CD4-positive, alpha-beta T cell treated with Interleukin-2 at 100 ng/mL for 4 hours (primary cell): Measurements from ENCODE around the gene AGBL1.

Experiments used
- DNase-seq: peaks from one replicate; pipeline ENCODE4 v3.0.0-alpha.2; 2020; ENCODE audit warnings: low spot score

Gene AGBL1

GRCh38 chr15:86714241-86714640 is 634.6 kb downstream of the AGBL1 start:
- DNase-seq = no peak

GRCh38 chr15:86725628-86726027 is 646.0 kb downstream of the AGBL1 start:
- DNase-seq = no peak

GRCh38 chr15:86735247-86736040 is 655.8 kb downstream of the AGBL1 start:
- DNase-seq = no peak

- no peak for DNase-seq
These were observed 662.2 kb downstream of the AGBL1 start for GRCh38 chr15:86741917-86742316.

GRCh38 chr15:86743283-86743903 is 663.7 kb downstream of the AGBL1 start:
- DNase-seq = peak; percentile 53

- no peak for DNase-seq
These were observed 664.6 kb downstream of the AGBL1 start for GRCh38 chr15:86744198-86744780.

- DNase-seq = no peak
These were observed 671.4 kb downstream of the AGBL1 start for GRCh38 chr15:86751116-86751515.

GRCh38 chr15:86754846-86755245 is 675.2 kb downstream of the AGBL1 start:
- no peak for DNase-seq

- no peak for DNase-seq
These were observed 677.0 kb downstream of the AGBL1 start for GRCh38 chr15:86756688-86757087.

GRCh38 chr15:86759800-86760523 is 680.3 kb downstream of the AGBL1 start:
- no peak for DNase-seq

GRCh38 chr15:86762874-86763273 is 683.2 kb downstream of the AGBL1 start:
- no peak for DNase-seq

- DNase-seq = no peak
These were observed 684.4 kb downstream of the AGBL1 start for GRCh38 chr15:86764021-86764420.

GRCh38 chr15:86765281-86765680 is 685.6 kb downstream of the AGBL1 start:
- no peak for DNase-seq

- no peak for DNase-seq
These were observed 692.8 kb downstream of the AGBL1 start for GRCh38 chr15:86772369-86773059.

- DNase-seq = no peak
These were observed 694.1 kb downstream of the AGBL1 start for GRCh38 chr15:86773736-86774135.

- DNase-seq = no peak
These were observed 696.5 kb downstream of the AGBL1 start for GRCh38 chr15:86776145-86776544.

- DNase-seq = no peak
These were observed 716.9 kb downstream of the AGBL1 start for GRCh38 chr15:86796521-86796920.

- no peak for DNase-seq
These were observed 717.5 kb downstream of the AGBL1 start for GRCh38 chr15:86797135-86797534.

GRCh38 chr15:86799226-86799625 is 719.6 kb downstream of the AGBL1 start:
- no peak for DNase-seq

GRCh38 chr15:86802244-86802643 is 722.6 kb downstream of the AGBL1 start:
- DNase-seq = no peak

- DNase-seq = no peak
These were observed 724.7 kb downstream of the AGBL1 start for GRCh38 chr15:86804406-86804805.

- DNase-seq = no peak
These were observed 730.7 kb downstream of the AGBL1 start for GRCh38 chr15:86810329-86810728.
